Calu3 (cell line): ENCODE measurements around the gene ARHGAP26. TPM values are rescaled to one million over a fixed set of nuclear protein-coding genes. Genes with fewer than 3 reads are reported as not detected.

ENCODE experiments used
- BruUV-seq: library from RNA; stranded (reverse); fragments of 400-500 nt; replicated peaks from 2 replicates; lab custom pipeline; 2021; lab: Mats Ljungman, UMichigan
- CTCF ChIA-PET: fragments of 300-600 bp; sonication (Branson Sonifier 250); formaldehyde crosslinking; loops from one replicate; lab custom pipeline; 2022; ENCODE audit warnings: antibody characterized with exemption; lab: Charles Lee
- DNase-seq: peaks from one replicate; pipeline ENCODE4 v3.0.0; 2022
- H3K27ac Mint-ChIP-seq: one replicate; pipeline ENCODE4 v1.8.0; 2022; ENCODE audit warnings: mixed read lengths; ENCODE audit not compliant: unreplicated experiment
- H3K27me3 Mint-ChIP-seq: one replicate; pipeline ENCODE4 v1.8.0; 2022; ENCODE audit warnings: mixed read lengths; ENCODE audit not compliant: unreplicated experiment
- H3K36me3 Mint-ChIP-seq: one replicate; pipeline ENCODE4 v1.8.0; 2022; ENCODE audit warnings: mild to moderate bottlenecking, moderate library complexity, mixed read lengths; ENCODE audit not compliant: insufficient read depth, unreplicated experiment
- H3K4me1 Mint-ChIP-seq: one replicate; pipeline ENCODE4 v1.8.0; 2022; ENCODE audit warnings: mild to moderate bottlenecking, low read depth, mixed read lengths; ENCODE audit not compliant: unreplicated experiment
- H3K4me3 Mint-ChIP-seq: one replicate; pipeline ENCODE4 v1.8.0; 2022; ENCODE audit warnings: mild to moderate bottlenecking, low read depth, moderate library complexity, mixed read lengths; ENCODE audit not compliant: unreplicated experiment
- H3K9me3 Mint-ChIP-seq: one replicate; pipeline ENCODE4 v1.8.0; 2022; ENCODE audit warnings: low read depth, mixed read lengths; ENCODE audit not compliant: unreplicated experiment
- CTCF ChIP-seq: fragments of 200-600 bp; IDR thresholded peaks from one replicate; pipeline ENCODE4 v1.8.0; 2022; ENCODE audit warnings: antibody characterized with exemption; ENCODE audit not compliant: unreplicated experiment
- intact Hi-C: fragments of 100-400 bp; cut with micrococcal nuclease; formaldehyde crosslinking; loops from one replicate; pipeline ENCODE4 v1.10.0; 2022; ENCODE audit not compliant: unreplicated experiment
- total RNA-seq: library from RNA; stranded (reverse); gene quantifications from 2 replicates; pipeline ENCODE4 v1.2.3, GENCODE V29; 2022

ARHGAP26 gene
- total RNA-seq, 1 experiment from 2014 or later, result 118 TPM

- intact Hi-C loops, result no loop called here
- H3K27me3 Mint-ChIP-seq, result no peaks in the 10 kb centered on the region
- no TSS peak for BruUV-seq
- peaks cover 7% of the 10 kb centered on the region for H3K36me3 Mint-ChIP-seq
- CTCF ChIA-PET, result no interaction called here
- DNase-seq, result no peak
- no peaks in the 10 kb centered on the region for H3K4me1 Mint-ChIP-seq
- H3K27ac Mint-ChIP-seq, result no peak overlapping the region
- no peak for TF ChIP-seq CTCF
- no peak overlapping the region for H3K4me3 Mint-ChIP-seq
- no peaks in the 10 kb centered on the region for H3K9me3 Mint-ChIP-seq
These were observed 255.8 kb downstream of the ARHGAP26 start for GRCh38 chr5:143025971-143026370.

- H3K36me3 Mint-ChIP-seq, result peaks cover 11% of the 10 kb centered on the region
- no TSS peak for BruUV-seq
- H3K4me3 Mint-ChIP-seq, result no peak overlapping the region
These were observed 256.2 kb downstream of the ARHGAP26 start for GRCh38 chr5:143026380-143026779.

DNA sequence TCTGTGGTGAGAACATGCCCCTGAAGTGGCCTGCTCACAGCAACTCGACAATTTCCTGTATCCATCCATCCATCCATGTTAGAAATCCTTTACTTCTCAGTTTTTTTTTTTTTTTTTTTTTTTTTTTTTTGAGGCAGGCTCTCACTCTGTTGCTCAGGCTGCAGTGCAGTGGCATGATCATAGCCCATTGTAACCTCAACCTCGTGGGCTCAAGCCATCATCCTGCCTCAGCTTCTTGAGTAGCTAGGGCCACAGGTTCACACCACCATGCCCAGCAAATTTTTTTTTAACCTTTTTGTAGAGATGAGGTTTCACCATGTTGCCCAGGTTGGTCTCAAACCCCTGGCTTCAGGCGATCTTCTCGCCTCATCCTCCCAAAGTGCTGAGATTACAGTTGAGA lies 259.1 kb downstream of the ARHGAP26 start:
- Mint-ChIP-seq H3K27me3 (no peaks in the 10 kb centered on the region), H3K4me1 (peaks cover 23% of the 10 kb centered on the region), H3K36me3 (peaks cover 5% of the 10 kb centered on the region), H3K27ac (no peak overlapping the region), H3K4me3 (no peak overlapping the region), H3K9me3 (no peaks in the 10 kb centered on the region)
- intact Hi-C loops, result no loop called here
- no peak for TF ChIP-seq CTCF
- BruUV-seq, result no TSS peak
- DNase-seq, result no peak
- CTCF ChIA-PET, result no interaction called here

More at GRCh38 chr5:143026380-143026779, 256.2 kb downstream of the ARHGAP26 start:
- intact Hi-C loops, result no loop called here
- no peaks in the 10 kb centered on the region for H3K4me1 Mint-ChIP-seq
- no peak overlapping the region for H3K27ac Mint-ChIP-seq
- H3K9me3 Mint-ChIP-seq, result no peaks in the 10 kb centered on the region
- TF ChIP-seq CTCF, result no peak
- CTCF ChIA-PET, result interaction anchor here (0.6 kb wide), 1 partner anchor 1012 kb away, joined by 3 read pairs; no protein-coding TSS in a partner anchor
- DNase-seq, result no peak
- no peaks in the 10 kb centered on the region for H3K27me3 Mint-ChIP-seq

GRCh38 chr5:143030349-143030748 lies 260.2 kb downstream of the ARHGAP26 start:
- CTCF ChIA-PET, result no interaction called here
- no peaks in the 10 kb centered on the region for H3K27me3 Mint-ChIP-seq

More at GRCh38 chr5:143030349-143030748, 260.2 kb downstream of the ARHGAP26 start:
- no peak overlapping the region for H3K27ac Mint-ChIP-seq
- H3K4me3 Mint-ChIP-seq, result no peak overlapping the region
- no TSS peak for BruUV-seq
- peaks cover 5% of the 10 kb centered on the region for H3K36me3 Mint-ChIP-seq
- peaks cover 23% of the 10 kb centered on the region for H3K4me1 Mint-ChIP-seq
- H3K9me3 Mint-ChIP-seq, result no peaks in the 10 kb centered on the region
- no peak for DNase-seq
- no peak for TF ChIP-seq CTCF
- intact Hi-C loops, result no loop called here
